Measurements from ENCODE around the gene UBE2Q1.

- TF ChIP-seq, protein P1, sequence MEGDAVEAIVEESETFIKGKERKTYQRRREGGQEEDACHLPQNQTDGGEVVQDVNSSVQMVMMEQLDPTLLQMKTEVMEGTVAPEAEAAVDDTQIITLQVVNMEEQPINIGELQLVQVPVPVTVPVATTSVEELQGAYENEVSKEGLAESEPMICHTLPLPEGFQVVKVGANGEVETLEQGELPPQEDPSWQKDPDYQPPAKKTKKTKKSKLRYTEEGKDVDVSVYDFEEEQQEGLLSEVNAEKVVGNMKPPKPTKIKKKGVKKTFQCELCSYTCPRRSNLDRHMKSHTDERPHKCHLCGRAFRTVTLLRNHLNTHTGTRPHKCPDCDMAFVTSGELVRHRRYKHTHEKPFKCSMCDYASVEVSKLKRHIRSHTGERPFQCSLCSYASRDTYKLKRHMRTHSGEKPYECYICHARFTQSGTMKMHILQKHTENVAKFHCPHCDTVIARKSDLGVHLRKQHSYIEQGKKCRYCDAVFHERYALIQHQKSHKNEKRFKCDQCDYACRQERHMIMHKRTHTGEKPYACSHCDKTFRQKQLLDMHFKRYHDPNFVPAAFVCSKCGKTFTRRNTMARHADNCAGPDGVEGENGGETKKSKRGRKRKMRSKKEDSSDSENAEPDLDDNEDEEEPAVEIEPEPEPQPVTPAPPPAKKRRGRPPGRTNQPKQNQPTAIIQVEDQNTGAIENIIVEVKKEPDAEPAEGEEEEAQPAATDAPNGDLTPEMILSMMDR (IDR thresholded peaks at IDR 0.05), result no peak
- TF ChIP-seq POLR2AphosphoS5 (IDR thresholded peaks at IDR 0.05) (no peak), EP300 (IDR thresholded peaks at IDR 0.05) (no peak)
These were observed 20.9 kb upstream of the UBE2Q1 start for GRCh38 chr1:154579374-154579773.
